Stimulated activated naive CD4-positive, alpha-beta T cell (primary cell): ENCODE results near the gene ABCF3.
A peak's percentile ranks its signal among the peaks of the same experiment; 100 is the strongest.

Experiments
- DNase-seq, 6 experiments: peaks; one replicate each; lab custom pipeline; 2025; lab: John Stamatoyannopoulos, UW

Gene ABCF3

GRCh38 chr3:184188080-184188479, 2.1 kb downstream of the ABCF3 start:
- DNase-seq = no peak

GRCh38 chr3:184189421-184189820, 3.4 kb downstream of the ABCF3 start:
- no peak for DNase-seq

DNA sequence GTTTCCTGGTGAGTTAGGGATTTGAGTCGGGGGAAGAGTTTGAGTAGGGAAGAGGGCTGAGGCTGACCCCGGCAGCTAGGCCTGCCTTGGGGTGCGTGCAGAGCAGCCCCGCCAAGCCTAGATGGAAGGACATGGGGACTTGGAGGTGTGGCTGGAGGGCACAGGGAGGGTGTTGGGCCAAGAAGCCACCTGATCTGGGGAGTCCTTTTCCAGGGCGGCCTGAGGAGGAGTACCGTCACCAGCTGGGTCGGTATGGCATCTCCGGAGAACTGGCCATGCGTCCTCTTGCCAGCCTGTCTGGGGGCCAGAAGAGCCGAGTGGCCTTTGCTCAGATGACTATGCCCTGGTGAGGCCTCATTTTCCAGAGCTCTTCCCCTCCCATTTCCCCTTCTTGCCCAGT, 6.9 kb downstream of the ABCF3 start:
- no peak for DNase-seq

- DNase-seq = no peak
Observed at GRCh38 chr3:184193991-184194539, 8.1 kb downstream of the ABCF3 start.

DNA sequence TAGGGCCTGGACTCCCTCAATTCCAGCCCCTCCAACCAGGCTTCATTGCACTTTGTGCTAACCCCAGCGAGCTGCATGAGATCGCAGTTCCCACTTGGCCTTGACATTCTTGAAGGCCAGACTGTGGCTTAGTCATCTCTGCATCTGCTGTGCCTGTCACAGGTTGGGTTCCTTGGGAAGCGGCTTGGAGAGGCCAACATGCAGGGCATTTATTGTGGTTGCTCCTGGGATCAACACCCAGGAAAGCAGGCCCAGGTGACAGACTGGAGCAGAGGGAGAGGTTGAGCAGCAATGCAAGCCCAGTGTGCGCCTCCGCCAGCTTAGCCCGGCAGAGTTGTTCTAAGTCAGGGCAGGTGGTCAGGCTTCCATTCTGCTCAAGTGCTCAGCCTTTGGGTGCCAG, 10.5 kb downstream of the ABCF3 start:
- DNase-seq = no peak

- DNase-seq = no peak
Observed at GRCh38 chr3:184198509-184198908, 12.5 kb downstream of the ABCF3 start.

GRCh38 chr3:184200825-184201224, 14.8 kb downstream of the ABCF3 start:
- no peak for DNase-seq

DNA sequence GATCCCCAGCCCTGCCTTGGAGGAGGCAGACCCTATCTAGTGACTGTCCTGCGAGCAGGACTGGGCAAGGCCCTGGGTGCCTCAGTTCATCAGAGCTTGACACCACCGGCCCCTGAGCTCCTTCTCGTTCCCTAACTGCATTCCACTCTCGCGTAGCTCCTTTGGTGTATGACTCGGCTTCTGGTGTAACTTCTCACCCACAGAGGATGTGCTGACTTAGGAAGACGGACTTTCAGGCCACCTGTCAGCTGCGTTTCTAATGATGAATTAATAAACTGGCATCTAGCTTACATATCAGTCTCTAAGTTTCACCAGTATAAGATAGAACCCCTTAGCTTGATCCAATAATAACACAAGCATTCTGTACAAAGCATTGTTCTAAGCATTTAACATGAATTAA, 17.5 kb downstream of the ABCF3 start:
- DNase-seq = no peak

- DNase-seq = no peak
Observed at GRCh38 chr3:184209146-184209923, 23.3 kb downstream of the ABCF3 start.

DNA sequence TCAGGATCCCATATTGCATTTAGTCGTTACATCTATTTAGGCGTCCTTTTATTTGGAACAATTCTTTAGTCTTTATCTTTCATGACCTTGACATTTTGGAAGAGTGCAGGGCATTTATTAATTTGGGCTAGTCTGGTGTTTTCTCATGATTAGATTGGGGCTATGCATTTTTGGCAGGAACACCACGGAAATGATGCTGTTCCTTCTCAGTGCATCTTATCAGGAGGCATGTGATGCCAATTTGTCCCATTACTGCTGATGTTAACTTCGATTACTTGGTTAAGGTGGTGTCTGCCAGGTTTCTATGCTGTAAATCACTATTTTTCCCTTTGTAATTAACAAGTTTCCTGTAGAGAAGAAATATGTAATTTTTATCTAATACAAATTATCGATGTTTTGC, 25.3 kb downstream of the ABCF3 start:
- no peak for DNase-seq

GRCh38 chr3:184211718-184212117, 25.7 kb downstream of the ABCF3 start:
- no peak for DNase-seq

DNA sequence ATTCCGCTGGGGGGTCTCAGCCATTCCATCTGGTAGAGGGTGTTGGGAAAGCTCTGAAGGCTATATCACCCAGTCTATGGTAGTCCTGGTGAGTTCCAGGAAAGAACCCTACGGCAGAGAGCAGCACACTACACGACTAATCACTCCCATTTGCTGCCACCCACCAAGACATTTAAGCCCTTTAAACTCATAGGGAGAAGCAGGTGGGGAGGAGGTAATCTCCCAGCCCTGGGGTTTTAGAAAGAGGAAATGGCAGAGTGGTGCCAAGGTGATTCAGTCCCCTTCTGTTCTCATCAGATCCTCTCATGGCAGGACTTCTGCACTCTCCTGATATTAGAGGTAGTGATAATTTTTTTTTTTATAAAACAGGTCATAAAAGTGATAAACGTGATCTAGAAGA, 32.8 kb downstream of the ABCF3 start:
- DNase-seq = no peak

DNA sequence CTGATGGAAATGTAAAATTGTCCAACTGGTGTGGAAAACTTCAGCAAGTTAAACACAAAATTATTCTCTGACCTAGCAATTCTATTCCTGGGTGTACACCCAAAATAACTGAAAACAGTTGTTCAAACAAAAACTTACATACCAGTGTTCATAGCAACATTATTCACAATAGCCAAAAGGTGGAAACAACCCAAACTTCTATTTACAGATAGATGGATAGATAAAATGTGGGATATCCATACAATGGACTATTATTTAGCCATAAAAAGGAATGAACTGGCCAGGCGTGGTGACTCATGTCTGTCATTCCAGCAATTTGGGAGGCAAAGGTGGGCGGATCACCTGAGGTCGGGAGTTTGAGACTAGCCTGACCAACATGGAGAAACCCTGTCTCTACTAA, 36.5 kb downstream of the ABCF3 start:
- no peak for DNase-seq

- no peak for DNase-seq
Observed at GRCh38 chr3:184223946-184224345, 37.9 kb downstream of the ABCF3 start.

DNA sequence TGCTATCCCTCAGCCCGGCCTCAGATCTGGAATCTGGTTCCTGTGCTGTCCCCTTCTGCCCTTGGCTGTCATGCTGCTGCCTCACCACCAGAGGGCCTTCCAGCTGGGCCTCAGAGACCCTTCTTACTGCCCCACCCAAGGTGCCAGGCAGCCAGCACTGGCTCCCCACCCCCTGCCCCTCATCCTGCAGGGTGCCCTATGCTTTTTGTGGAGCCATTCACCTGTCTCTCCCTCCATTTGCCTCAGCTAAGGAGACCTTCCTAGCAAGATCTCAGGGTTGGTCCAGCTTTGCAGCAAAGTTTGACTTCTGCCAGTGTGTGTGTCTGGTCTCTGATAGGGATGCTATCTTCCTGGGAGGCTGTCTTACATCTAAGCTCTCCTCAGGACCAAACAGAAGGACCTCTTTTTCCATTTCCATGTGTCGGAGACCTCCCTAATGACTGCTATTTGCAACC, 41.5 kb downstream of the ABCF3 start:
- DNase-seq = peak in 5 of 6 experiments; percentile 17 to 58 (median 32)

DNA sequence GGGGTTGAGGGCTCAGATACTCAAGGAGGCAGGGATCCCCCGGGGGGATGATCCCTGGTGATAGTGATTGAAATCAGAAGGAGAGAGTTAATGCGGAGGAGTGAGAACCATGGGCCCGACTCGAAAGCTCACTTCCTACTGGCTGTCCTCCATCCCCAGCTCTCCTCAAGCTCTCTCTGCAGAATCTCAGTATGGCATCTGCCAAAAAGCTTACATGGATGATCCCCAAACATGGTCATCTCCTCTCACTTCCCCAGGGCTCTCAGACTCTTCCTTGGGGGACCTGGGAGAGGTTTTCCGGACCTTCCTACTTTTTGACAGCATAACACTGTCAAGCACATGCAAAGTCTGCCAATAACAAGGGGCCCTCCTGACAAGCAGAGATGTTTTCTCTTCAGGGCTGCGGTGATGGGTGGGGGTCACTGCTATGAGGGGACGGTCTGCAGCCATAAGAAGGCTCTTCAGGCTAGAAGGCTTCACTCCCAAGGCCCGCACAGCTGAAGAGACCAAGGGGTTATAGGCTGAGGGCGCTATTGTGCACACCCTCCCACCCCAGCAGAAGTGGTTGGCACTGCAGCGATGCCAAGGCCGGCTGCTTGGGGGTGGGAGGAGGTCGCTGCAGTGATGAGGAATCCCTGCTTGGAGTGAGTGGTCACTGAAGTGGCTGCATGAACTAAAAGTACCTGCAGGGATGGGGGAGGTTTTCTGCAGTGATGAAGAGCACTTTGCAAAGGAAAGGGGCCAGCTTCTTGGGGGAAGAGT, 42.6 kb downstream of the ABCF3 start:
- DNase-seq = no peak

- DNase-seq = peak; percentile 23 to 62 (median 59)
Observed at GRCh38 chr3:184229394-184230080, 43.5 kb downstream of the ABCF3 start, which contains the start of gene VWA5B2. TSS of gene VWA5B2 (plus strand) at chr3:184229585. CDS start at chr3:184230529, 944 bp downstream.

DNA sequence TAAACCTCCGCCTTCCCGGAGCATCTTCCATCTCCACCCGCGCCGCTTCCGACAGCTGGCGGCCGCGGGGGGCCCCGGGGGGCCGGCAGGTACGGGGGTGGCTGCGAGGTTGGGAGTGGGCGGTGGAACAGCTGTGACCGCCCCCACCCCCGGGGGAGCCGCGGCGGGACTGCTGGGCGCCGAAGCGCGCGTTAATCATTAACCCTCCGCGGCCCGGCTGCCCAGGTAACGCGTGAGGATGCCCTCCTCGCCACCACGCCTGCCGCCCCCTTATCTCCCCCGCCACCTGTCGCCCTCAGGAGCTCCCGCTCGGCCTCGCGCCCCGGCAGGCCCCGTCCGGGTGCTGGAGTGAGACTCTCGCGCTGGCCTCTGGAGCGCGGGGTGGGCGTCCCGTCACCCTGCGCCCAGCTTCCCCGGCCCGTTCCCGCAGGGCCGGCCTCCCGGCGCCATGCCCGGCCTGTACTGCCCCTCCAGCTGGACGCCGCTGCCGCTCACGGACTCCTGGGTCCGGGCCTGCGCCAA, 44.1 kb downstream of the ABCF3 start:
- DNase-seq = peak in 1 of 6 experiments; percentile 25

DNA sequence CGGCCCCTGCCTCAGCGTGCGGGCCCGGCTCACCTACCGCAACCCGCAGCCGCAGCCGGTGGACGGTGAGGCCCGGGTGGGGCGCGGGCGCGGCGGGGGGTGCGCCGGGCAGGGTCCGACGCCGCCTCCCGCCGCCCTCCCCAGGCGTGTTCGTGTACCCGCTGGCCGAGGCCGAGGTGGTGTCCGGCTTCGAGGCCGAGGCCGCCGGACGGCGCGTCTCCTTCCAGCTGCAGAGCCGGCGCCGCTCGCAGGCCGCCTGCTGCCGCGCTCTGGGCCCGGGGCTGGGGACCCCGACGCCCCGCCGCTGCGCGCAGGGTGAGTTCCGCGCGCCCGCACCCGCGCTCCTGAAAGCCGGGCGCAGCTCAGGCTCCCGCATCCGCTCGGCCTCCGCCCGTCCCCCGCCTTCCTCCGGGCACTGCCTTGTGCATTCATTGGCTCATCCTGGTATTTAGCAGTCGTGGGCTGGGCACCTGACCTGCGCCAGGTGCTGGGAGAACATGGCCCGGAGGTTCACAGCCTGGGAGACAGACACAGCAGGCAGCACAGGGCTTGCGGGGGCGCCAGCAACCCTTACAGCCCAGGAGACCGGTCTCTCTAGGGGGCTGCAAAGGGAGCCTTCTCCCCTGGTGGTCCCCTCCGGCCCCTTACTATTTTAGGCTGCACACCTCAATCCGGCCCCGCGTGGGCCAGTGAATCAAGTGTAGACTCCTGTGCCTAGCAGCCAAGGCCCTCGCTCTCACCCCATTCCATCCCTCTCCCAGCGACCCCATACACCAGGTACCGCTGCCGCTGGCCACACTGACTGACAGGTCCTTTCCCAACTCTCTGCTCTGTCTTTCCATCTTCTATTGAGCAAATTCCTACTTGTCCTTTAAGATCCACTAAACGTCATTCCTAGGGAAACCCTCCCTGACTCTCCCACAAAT, 44.9 kb downstream of the ABCF3 start:
- DNase-seq = no peak

DNA sequence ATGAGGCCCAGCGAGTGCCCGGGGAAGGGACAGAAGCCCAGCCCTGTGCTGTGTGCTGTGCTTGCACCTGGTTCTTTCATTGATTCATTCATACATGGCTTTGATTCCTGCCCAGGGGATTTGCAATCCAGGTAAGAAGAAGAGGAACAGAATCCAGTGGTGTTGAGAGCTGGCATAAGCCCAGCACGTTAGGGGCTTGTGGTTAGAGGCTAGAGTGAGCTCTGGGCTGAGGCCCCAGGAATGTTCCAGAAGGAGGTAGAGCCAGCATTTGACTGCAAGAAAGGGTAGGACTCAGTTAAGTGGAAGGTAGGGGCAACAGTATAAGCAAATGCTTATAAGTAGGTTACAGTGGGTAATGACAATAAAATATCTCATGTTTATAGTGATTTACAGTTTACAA, 45.7 kb downstream of the ABCF3 start:
- DNase-seq = no peak
